RWPE2 (cell line): ENCODE measurements around the gene VAPA.

Experiments
- ATAC-seq: fragments of 200-7000 bp; cut with Tn5 transposase; 3 replicates; pipeline ENCODE4 v1.9.1; 2021; ENCODE audit warnings: low read depth
- DNase-seq: peaks from one replicate; pipeline ENCODE4 v3.0.0-alpha.2; 2020; ENCODE audit warnings: low spot score
- H3K27ac ChIP-seq: fragments of 450-650 bp; 2 replicates; pipeline ENCODE4 v1.5.1; 2017; ENCODE audit warnings: mild to moderate bottlenecking; ENCODE audit not compliant: poor library complexity, severe bottlenecking
- H3K27me3 ChIP-seq: fragments of 250-450 bp; sonication (Bioruptor Pico); 2 replicates; pipeline ENCODE4 v1.5.1; 2021; ENCODE audit warnings: mild to moderate bottlenecking, moderate library complexity; ENCODE audit not compliant: insufficient read depth, poor library complexity, severe bottlenecking
- H3K36me3 ChIP-seq: fragments of 250-450 bp; sonication (Bioruptor Pico); 2 replicates; pipeline ENCODE4 v1.5.1; 2020; ENCODE audit warnings: low read depth, mild to moderate bottlenecking, moderate library complexity
- H3K4me1 ChIP-seq: fragments of 250-450 bp; sonication (Bioruptor Pico); 2 replicates; pipeline ENCODE4 v1.5.1; 2021; ENCODE audit warnings: mild to moderate bottlenecking, moderate library complexity; ENCODE audit not compliant: insufficient read depth, poor library complexity, severe bottlenecking
- H3K4me3 ChIP-seq: fragments of 250-450 bp; sonication (Bioruptor Pico); 2 replicates; pipeline ENCODE4 v1.5.1; 2021; ENCODE audit warnings: mild to moderate bottlenecking, moderate library complexity; ENCODE audit not compliant: severe bottlenecking
- H3K9me3 ChIP-seq: fragments of 250-450 bp; sonication (Bioruptor Pico); 2 replicates; pipeline ENCODE4 v1.5.1; 2021; ENCODE audit warnings: mild to moderate bottlenecking, moderate library complexity; ENCODE audit not compliant: severe bottlenecking
- CTCF ChIP-seq: fragments of 450-650 bp; IDR thresholded peaks from one replicate; pipeline ENCODE4 v1.5.1; 2017; ENCODE audit warnings: mild to moderate bottlenecking, moderate library complexity; ENCODE audit not compliant: poor library complexity, severe bottlenecking

VAPA gene

GRCh38 chr18:9965711-9966624, 52.2 kb downstream of the VAPA start:
- no peaks in the 10 kb centered on the region for H3K36me3 ChIP-seq
- H3K4me3 ChIP-seq = no peak overlapping the region
- ATAC-seq (no peak), DNase-seq (no peak)
- no peak for TF ChIP-seq CTCF
- H3K27ac ChIP-seq = no peak overlapping the region
- H3K9me3 ChIP-seq = no peaks in the 10 kb centered on the region
- H3K4me1 ChIP-seq = no peaks in the 10 kb centered on the region
- no peaks in the 10 kb centered on the region for H3K27me3 ChIP-seq

- Histone ChIP-seq H3K9me3 (peaks cover 2% of the 10 kb centered on the region), H3K4me1 (no peaks in the 10 kb centered on the region), H3K27ac (no peak overlapping the region), H3K4me3 (no peak overlapping the region), H3K27me3 (no peaks in the 10 kb centered on the region), H3K36me3 (no peaks in the 10 kb centered on the region)
- DNase-seq (no peak), ATAC-seq (no peak)
- no peak for TF ChIP-seq CTCF
Measured at GRCh38 chr18:9968081-9968848, 54.4 kb downstream of the VAPA start.

GRCh38 chr18:9969247-9969646, 55.4 kb downstream of the VAPA start:
- TF ChIP-seq CTCF = no peak
- Histone ChIP-seq H3K4me3 (no peak overlapping the region), H3K27me3 (no peaks in the 10 kb centered on the region), H3K9me3 (peaks cover 2% of the 10 kb centered on the region), H3K36me3 (no peaks in the 10 kb centered on the region), H3K27ac (no peak overlapping the region), H3K4me1 (no peaks in the 10 kb centered on the region)
- DNase-seq = no peak
- no peak for ATAC-seq

GRCh38 chr18:9971313-9971920, 57.6 kb downstream of the VAPA start:
- H3K27ac ChIP-seq = no peak overlapping the region
- ATAC-seq (peak; percentile 61; the same call in 1 of the 3 replicates), DNase-seq (no peak)
- no peak overlapping the region for H3K4me3 ChIP-seq
- H3K9me3 ChIP-seq = peaks cover 9% of the 10 kb centered on the region
- no peaks in the 10 kb centered on the region for H3K27me3 ChIP-seq
- no peaks in the 10 kb centered on the region for H3K4me1 ChIP-seq
- TF ChIP-seq CTCF = peak; percentile 89
- H3K36me3 ChIP-seq = no peaks in the 10 kb centered on the region
